HG02840 (cell line): ENCODE data around the gene PBX1.
"Not testable (repeated sequence)": the region's sequence is repeated elsewhere in the genome, so short reads cannot be mapped to it uniquely, and the experiment has no call there.

Experiments
- ATAC-seq: cut with Tn5 transposase; IDR thresholded peaks from one replicate; pipeline ENCODE4 v1.9.1; 2021; ENCODE audit warnings: mild to moderate bottlenecking, moderate library complexity, moderate number of reproducible peaks; ENCODE audit not compliant: unreplicated experiment, low FRiP score

The PBX1 gene

DNA sequence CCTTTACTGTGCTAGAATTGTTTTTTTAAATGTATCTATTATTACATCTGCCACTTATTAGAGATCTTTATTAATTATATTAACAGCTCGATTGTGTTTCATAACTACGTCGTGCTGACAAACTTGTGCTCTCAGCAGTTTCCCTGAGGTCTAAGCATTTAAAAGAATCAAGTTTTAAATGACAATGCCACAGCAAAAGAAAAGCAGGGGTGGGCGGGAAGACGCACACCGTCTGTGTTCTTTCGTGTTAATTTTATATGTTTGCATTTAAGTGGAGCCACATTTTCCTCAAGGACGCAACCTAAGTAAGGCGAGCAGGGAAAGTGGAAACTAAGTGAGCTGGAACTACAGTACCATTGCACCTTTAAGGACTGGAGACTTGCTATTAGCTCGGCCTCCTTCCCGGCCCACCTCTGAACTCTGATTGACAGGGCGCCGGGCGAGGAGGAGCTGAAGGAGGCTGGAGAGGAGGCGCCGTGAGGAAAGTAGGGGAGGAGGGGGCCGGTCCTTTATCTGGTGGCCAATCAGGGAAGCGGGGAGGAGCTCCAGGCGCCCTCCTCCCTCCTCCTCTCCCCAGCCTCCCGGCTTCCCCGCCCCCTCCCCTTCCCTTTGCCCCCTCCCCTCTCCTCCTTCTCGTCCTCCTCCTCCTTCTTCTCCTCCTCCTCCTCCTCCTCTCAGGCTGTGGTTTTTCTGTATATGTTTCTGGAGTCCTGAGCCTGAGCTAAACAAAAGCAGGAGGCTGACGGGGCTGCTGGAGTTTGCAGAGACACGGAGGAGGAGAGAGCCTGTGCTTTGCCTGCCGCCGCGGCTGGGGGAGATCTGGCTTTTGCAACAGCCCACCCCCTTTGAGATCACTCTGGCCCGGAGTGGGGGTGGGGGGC, at the start of gene PBX1:
Gene PBX1 (plus strand): TSS at position 724 of the 881 bp plus-strand sequence.
- ATAC-seq: peak; percentile 100

GRCh38 chr1:164510435-164510834, 48.5 kb upstream of the PBX1 start:
- ATAC-seq: no peak

DNA sequence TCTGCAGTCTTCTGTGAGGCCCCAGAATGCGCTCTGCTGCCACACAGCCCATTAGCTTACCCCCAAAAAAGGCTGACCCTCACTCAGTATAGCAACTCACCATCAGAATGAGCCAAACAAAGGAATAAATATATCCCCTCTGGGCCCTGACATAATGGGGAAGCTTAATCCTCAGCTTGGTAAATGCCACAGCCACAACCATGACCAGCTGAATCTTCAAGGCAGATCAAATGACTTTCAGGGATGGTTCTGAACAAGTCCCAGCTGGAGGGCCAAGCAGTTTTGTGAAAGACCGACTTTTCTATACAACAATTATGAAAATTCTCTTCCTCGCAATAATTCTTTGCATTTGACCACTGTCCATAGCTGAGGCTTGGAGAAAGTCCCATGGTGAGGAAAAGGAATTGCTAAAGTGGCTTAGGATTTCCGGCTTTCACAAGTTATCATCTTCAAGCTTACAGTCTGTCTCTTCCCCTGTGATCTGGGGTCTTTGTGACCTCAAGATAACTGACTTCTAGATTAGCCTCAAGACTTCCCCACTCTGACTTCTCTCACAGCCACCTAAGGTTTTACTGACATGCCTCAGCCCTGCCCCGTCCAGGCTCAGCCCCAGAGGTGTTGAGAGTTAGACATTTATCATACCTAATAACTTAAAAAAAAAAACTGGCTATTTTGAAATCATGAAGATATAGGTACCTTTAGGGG, 47.8 kb upstream of the PBX1 start:
- ATAC-seq: no peak

DNA sequence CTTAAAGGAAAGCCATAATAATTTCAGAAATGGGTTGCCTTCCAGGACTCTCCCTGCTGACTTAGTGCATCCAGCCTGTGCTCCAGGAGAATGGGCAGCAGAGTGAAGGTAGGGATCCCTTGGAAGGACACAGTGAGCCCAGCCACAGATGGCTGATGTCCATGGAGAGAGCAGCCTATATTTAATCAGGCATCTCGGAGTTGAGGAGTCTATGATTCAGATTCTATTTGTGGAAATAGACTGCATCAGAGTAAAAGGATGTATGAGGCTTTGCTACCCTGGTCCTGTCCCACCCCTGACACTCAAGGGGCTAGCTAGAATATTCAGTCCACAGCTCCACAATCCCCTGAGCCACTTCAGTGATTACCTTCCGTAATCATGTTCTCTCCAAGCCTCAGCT, 43.8 kb upstream of the PBX1 start:
- ATAC-seq: no peak

DNA sequence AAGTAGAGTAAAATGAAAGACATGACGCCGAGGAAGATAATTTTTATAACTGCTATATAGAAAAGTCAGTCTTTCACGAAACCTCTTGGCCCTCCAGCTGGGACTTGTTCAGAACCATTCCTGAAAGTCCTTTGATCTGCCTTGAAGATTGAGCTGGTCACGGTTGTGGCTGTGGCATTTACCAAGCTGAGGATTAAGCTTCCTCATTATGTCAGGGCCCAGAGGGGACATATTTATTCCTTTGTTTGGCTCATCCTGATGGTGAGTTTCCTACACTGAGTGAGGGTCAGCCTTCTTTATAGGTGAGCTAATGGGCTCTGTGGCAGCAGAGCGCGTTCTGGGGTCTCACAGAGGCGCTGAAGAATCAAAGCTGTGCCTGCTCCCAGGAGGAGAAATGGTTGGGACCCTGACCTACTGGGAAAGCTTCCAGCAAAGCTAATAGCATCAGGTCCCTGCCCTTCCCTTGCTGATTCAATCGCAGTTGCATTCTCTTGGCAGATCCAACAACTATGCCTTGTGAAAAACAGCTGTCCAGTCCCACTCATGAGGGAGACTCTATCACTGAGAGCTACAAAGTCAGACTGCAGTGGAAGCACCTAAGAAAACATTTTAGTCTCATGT, 43.2 kb upstream of the PBX1 start:
- no peak for ATAC-seq

GRCh38 chr1:164516591-164516990, 42.4 kb upstream of the PBX1 start:
- no peak for ATAC-seq

DNA sequence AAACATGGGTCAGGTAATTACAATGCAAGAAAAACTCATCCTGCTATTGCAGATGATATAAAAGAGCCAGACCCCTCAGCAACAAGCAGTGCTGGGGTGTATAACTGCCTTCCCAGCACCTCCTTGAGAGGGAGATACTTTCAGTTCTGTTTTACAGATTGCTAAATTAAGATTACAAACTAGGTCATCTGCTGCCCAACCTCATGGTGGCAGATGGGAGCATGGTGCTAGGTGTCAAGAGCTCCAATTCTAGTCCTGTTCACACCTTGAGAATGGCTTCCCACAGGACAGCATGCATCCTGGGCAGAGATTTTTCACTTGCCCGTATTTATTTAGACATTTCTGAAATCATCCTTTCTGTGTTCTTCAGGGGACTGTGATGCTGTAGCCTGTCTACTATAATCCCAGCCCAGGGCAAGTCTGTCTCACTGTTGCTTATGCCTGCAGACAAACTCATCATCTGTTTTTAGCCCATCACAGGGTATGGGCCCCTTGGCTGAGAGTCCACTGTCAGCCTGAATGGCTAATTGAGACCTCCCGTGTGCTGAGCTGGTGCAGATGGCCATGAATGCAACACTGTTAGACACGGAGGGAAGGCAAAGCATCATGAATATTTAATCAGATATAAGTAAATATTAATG, 40.2 kb upstream of the PBX1 start:
- no peak for ATAC-seq

GRCh38 chr1:164519426-164519825, 39.6 kb upstream of the PBX1 start:
- no peak for ATAC-seq

DNA sequence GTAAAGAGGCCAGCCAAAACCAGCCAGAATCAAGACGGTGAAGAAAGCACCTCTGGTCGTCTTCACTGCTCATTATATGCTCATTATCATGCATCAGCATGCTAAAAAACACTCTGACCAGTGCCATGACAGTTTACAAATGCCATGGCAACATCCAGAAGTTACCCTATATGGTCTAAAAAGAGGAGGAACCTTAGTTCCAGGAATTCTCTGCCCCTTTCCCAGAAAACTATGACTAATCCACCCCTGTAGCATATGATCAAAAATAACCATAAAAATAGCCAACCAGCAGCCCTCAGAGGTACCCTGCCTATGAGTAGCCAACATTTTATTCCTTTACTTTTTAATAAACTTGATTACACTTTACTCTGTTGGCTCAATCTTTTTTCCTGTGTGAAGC, 34.2 kb upstream of the PBX1 start:
- ATAC-seq: no peak

DNA sequence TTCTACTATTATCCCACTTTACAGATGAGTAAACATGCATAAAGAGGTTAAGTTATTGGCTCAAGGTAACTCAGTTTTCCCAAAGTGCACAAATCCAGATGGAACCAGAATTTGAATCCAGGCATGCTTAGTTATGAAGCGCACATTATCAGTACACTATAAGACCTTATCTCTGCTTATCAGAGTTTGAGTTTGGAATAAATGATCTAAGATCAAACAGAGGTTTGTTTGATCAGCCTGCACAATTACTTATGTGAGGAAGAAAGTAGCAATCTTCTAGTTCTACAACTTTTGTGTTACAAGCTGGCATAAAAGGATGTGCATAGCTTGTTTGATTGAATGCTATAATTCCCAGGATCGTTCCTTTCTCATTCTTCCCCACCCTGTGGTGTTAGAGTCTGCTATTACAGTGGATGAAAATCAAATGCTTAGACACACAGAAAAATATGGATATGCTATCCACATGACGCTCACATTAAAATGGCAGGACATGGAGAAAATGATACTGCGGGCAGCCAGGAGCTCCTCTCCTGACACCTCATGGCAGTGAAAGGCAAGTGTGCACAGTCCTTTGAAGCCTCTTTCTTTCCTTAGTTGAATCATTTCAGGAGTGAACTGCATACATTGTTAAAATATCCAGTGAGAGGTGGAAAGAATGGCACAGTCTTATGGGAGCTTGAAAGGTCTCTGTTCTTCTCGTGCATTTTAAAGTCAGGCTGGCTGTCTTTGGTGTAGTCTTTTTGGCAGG, 23.9 kb upstream of the PBX1 start:
- ATAC-seq: no peak

GRCh38 chr1:164552463-164552988, 6.5 kb upstream of the PBX1 start:
- ATAC-seq: not testable (repeated sequence)

DNA sequence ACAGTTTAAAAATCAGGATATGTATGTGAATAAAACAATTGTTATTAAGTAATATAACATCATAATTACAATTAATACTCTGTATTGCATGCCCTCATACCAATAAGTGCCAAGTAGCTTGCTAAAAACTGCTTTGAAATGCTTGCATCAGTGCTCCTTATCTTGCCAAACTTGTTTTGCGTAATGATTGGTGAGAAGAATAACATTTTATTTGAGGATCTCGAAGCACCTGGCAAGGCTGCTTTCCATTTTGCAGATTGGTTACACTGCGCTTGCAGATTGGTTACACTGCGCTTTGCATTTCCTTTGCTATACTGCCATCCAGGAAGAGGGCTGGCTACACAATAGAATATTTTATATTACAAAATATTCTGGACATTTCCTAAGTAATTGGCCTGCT, 1.7 kb upstream of the PBX1 start:
- no peak for ATAC-seq

DNA sequence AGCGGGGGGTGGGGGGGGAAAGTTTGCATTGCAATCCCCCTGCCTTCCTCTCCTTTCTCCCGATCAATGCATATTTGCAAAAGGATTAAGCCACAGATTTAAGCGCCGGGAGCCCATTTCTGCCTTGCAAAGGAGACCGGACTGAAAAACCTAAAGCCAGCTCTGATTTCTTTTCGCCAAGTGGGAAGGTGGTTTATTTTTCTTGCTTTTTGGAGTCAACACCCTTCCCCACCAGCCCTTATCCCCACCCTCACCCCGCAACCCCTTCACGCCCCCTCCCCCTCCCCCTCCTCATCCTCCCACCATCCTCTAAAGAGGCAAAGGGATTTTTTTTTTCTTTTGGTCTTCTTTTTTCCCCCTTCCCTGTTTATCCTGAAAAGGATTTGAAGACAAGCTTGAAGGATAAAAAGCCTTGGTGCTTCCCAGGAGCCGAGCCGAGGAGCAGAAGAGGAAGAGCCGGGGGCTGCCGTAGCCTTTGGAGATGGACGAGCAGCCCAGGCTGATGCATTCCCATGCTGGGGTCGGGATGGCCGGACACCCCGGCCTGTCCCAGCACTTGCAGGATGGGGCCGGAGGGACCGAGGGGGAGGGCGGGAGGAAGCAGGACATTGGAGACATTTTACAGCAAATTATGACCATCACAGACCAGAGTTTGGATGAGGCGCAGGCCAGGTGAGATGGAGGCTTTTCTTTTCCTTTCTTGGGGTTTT, 513 bp downstream of the PBX1 start:
- ATAC-seq: no peak

- ATAC-seq: no peak
These were observed 1.1 kb downstream of the PBX1 start for GRCh38 chr1:164560121-164560541.

- no peak for ATAC-seq
These were observed 1.6 kb downstream of the PBX1 start for GRCh38 chr1:164560556-164560955.

- ATAC-seq: no peak
These were observed 2.0 kb downstream of the PBX1 start for GRCh38 chr1:164561007-164561406.

- no peak for ATAC-seq
These were observed 2.5 kb downstream of the PBX1 start for GRCh38 chr1:164561472-164561871.

- no peak for ATAC-seq
These were observed 3.1 kb downstream of the PBX1 start for GRCh38 chr1:164562061-164562460.

- ATAC-seq: no peak
These were observed 3.5 kb downstream of the PBX1 start for GRCh38 chr1:164562511-164562910.
